Stimulated activated CD8-positive, alpha-beta memory T cell treated with anti-CD3 and anti-CD28 coated beads, Interleukin-12 subunit alpha, Interleukin-12 subunit beta, amount 100 ng/mL, for 1 hour (primary cell): Measurements from ENCODE around the gene SOBP.

Experiments used
- DNase-seq: peaks from one replicate; pipeline ENCODE4 v3.0.0-alpha.2; 2020; ENCODE audit warnings: low read depth

The SOBP gene

GRCh38 chr6:107617341-107617932, 127.5 kb downstream of the SOBP start:
- DNase-seq = no peak

- DNase-seq = no peak
These were observed 128.8 kb downstream of the SOBP start for GRCh38 chr6:107618672-107619071.

GRCh38 chr6:107620732-107621131, 130.8 kb downstream of the SOBP start:
- DNase-seq = no peak

GRCh38 chr6:107621229-107621937, 131.5 kb downstream of the SOBP start:
- no peak for DNase-seq

- no peak for DNase-seq
These were observed 132.4 kb downstream of the SOBP start for GRCh38 chr6:107622269-107622668.

GRCh38 chr6:107624050-107624449, 134.1 kb downstream of the SOBP start:
- DNase-seq = no peak

GRCh38 chr6:107624541-107624940, 134.6 kb downstream of the SOBP start:
- DNase-seq = no peak

GRCh38 chr6:107625264-107625663, 135.3 kb downstream of the SOBP start:
- DNase-seq = no peak

- DNase-seq = no peak
These were observed 136.7 kb downstream of the SOBP start for GRCh38 chr6:107626645-107627044.

GRCh38 chr6:107627969-107628368, 138.1 kb downstream of the SOBP start:
- DNase-seq = no peak

GRCh38 chr6:107628878-107629277, 139.0 kb downstream of the SOBP start:
- no peak for DNase-seq

- DNase-seq = no peak
These were observed 139.7 kb downstream of the SOBP start for GRCh38 chr6:107629548-107630129.

- DNase-seq = no peak
These were observed 140.5 kb downstream of the SOBP start for GRCh38 chr6:107630348-107630977.

- DNase-seq = no peak
These were observed 142.6 kb downstream of the SOBP start for GRCh38 chr6:107632381-107633136.

GRCh38 chr6:107633680-107634323, 143.9 kb downstream of the SOBP start:
- no peak for DNase-seq

GRCh38 chr6:107634324-107635056, 144.6 kb downstream of the SOBP start:
- DNase-seq = no peak

- no peak for DNase-seq
These were observed 145.2 kb downstream of the SOBP start for GRCh38 chr6:107635057-107635515.

GRCh38 chr6:107636486-107636885, 146.6 kb downstream of the SOBP start:
- DNase-seq = no peak

- no peak for DNase-seq
These were observed 147.7 kb downstream of the SOBP start for GRCh38 chr6:107637316-107638315.

- no peak for DNase-seq
These were observed 148.6 kb downstream of the SOBP start for GRCh38 chr6:107638493-107638892.
